Endothelial cell of umbilical vein (primary cell): ENCODE measurements around the gene ACVR2A. TPM values are rescaled to one million over a fixed set of nuclear protein-coding genes. Genes with fewer than 3 reads are reported as not detected.

ENCODE experiments used
- BruUV-seq: library from RNA; stranded (reverse); fragments of 400-500 nt; replicated peaks from 2 replicates; lab custom pipeline; 2021; lab: Mats Ljungman, UMichigan
- CTCF ChIA-PET: fragments of 300-600, 350-600 bp; sonication (Branson Sonifier 250); formaldehyde crosslinking; loops from one replicate; lab custom pipeline; 2021; ENCODE audit warnings: antibody characterized with exemption, inconsistent platforms; lab: Charles Lee
- POLR2A ChIA-PET: fragments of 300-600, 350-600 bp; sonication (Branson Sonifier 250); formaldehyde crosslinking; loops from one replicate; lab custom pipeline; 2021; ENCODE audit warnings: antibody characterized with exemption, inconsistent platforms; lab: Charles Lee
- DNase-seq: peaks from one replicate; pipeline ENCODE4 v3.0.0-alpha.2; 2011; ENCODE audit warnings: low read depth, low spot score
- FAIRE-seq: peaks from 2 replicates; lab custom pipeline; 2011; peaks lifted over from hg19 to GRCh38; lab: Jason Lieb, UNC
- H2AFZ ChIP-seq: 2 replicates; pipeline ENCODE4 v1.6.0; 2012; ENCODE audit warnings: low read depth, low read length, control low read depth, inconsistent platforms
- H3K27ac ChIP-seq: 2 replicates; pipeline ENCODE4 v1.5.1; 2011; ENCODE audit warnings: low read depth, mild to moderate bottlenecking, control low read depth, low read length, moderate library complexity; ENCODE audit not compliant: insufficient read depth
- H3K27me3 ChIP-seq, 2 experiments: 2 replicates each; pipeline versions ENCODE4 v1.6.0 to v1.6.1; 2011; ENCODE audit warnings: low read length in 2 of 2, mixed read lengths in 1 of 2; ENCODE audit not compliant: control insufficient read depth in 2 of 2, insufficient read depth in 2 of 2
- H3K36me3 ChIP-seq, 2 experiments: 2 replicates in 1 of 2; 3 replicates in 1 of 2; pipeline ENCODE4 v1.5.1; 2011; ENCODE audit warnings: low read length in 2 of 2, mild to moderate bottlenecking in 1 of 2, moderate library complexity in 1 of 2; ENCODE audit not compliant: control insufficient read depth in 2 of 2, insufficient read depth in 2 of 2; ENCODE audit errors: extremely low read depth in 1 of 2
- H3K4me1 ChIP-seq: 3 replicates; pipeline ENCODE4 v1.5.1; 2011; ENCODE audit warnings: mild to moderate bottlenecking, low read length; ENCODE audit not compliant: control insufficient read depth, insufficient read depth; ENCODE audit errors: extremely low read depth
- H3K4me2 ChIP-seq: 2 replicates; pipeline ENCODE4 v1.6.1; 2011; ENCODE audit warnings: low read length, control low read depth, mixed read lengths; ENCODE audit not compliant: insufficient read depth
- H3K4me3 ChIP-seq, 3 experiments: fragments of 200-600 bp in 1 of 3; sonication (generic), shearing (Covaris generic) in 1 of 3; replicated peaks in 1 of 3; 2 replicates each; pipeline ENCODE4 v1.5.1; 2011 to 2016; ENCODE audit warnings: control low read depth in 3 of 3, low read length in 3 of 3, mild to moderate bottlenecking in 2 of 3, inconsistent platforms in 1 of 3, low read depth in 1 of 3, moderate library complexity in 1 of 3; ENCODE audit not compliant: insufficient read depth in 1 of 3
- H3K79me2 ChIP-seq: 2 replicates; pipeline ENCODE4 v1.6.0; 2012; ENCODE audit warnings: low read length, inconsistent platforms; ENCODE audit not compliant: control insufficient read depth, insufficient read depth
- H3K9ac ChIP-seq: replicated peaks from 2 replicates; pipeline ENCODE3; 2011; ENCODE audit warnings: low read length, control low read depth; ENCODE audit not compliant: insufficient read depth; ENCODE audit errors: extremely low read depth
- H3K9me1 ChIP-seq: replicated peaks from 3 replicates; pipeline ENCODE4 v1.6.0; 2011; ENCODE audit warnings: mild to moderate bottlenecking, low read length; ENCODE audit not compliant: control insufficient read depth, insufficient read depth; ENCODE audit errors: extremely low read depth
- H3K9me3 ChIP-seq: replicated peaks from 2 replicates; pipeline ENCODE4 v1.5.1; 2012; ENCODE audit warnings: low read length, inconsistent platforms; ENCODE audit not compliant: control insufficient read depth, insufficient read depth
- H4K20me1 ChIP-seq: replicated peaks from 2 replicates; pipeline ENCODE3; 2011; ENCODE audit warnings: mild to moderate bottlenecking, low read length; ENCODE audit not compliant: control insufficient read depth, insufficient read depth; ENCODE audit errors: extremely low read depth
- EZH2 ChIP-seq: IDR thresholded peaks from 2 replicates; pipeline ENCODE4 v1.6.1; 2012; ENCODE audit warnings: borderline replicate concordance, low read depth, mild to moderate bottlenecking, moderate library complexity, low read length, inconsistent platforms; ENCODE audit not compliant: severe bottlenecking
- FOS ChIP-seq: IDR thresholded peaks from 2 replicates; pipeline ENCODE4 v1.6.1; 2011; ENCODE audit warnings: mild to moderate bottlenecking, low read length, moderate library complexity, borderline replicate concordance; ENCODE audit not compliant: insufficient read depth
- GATA2 ChIP-seq: IDR thresholded peaks from 2 replicates; pipeline ENCODE4 v1.7.0; 2011; ENCODE audit warnings: low read depth, mild to moderate bottlenecking, moderate library complexity, mixed read lengths, low read length; ENCODE audit not compliant: insufficient read length, insufficient read depth
- JUN ChIP-seq: IDR thresholded peaks from 2 replicates; pipeline ENCODE4 v1.6.1; 2011; ENCODE audit warnings: borderline replicate concordance, low read depth; ENCODE audit not compliant: insufficient read length, insufficient read depth
- MYC ChIP-seq: IDR thresholded peaks from one replicate; pipeline ENCODE4 v1.6.1; 2011; ENCODE audit warnings: mild to moderate bottlenecking, low read depth, low read length
- POLR2A ChIP-seq: IDR thresholded peaks from 2 replicates; pipeline ENCODE4 v1.6.1; 2012; ENCODE audit warnings: low read depth, mild to moderate bottlenecking, control low read depth, low read length
- POLR2AphosphoS5 ChIP-seq: IDR thresholded peaks from 2 replicates; pipeline ENCODE4 v1.6.1; 2012; ENCODE audit warnings: low read depth, mild to moderate bottlenecking, control low read depth, low read length, moderate library complexity; ENCODE audit not compliant: insufficient read depth
- dilution Hi-C: fragments of 300-500 bp; cut with MboI; formaldehyde crosslinking; loops from one replicate; pipeline ENCODE4 v1.15.0; 2019; ENCODE audit warnings: low sequenced_read_pairs; ENCODE audit not compliant: extremely low pct_ligation_motif_present
- intact Hi-C: fragments of 100-400 bp; cut with micrococcal nuclease; formaldehyde crosslinking; loops from one replicate; pipeline ENCODE4 v1.10.0; 2022
- polyA plus RNA-seq, 4 experiments: library from polyadenylated mRNA; depleted of rRNA in 3 of 4; stranded (reverse) in 3 of 4; unstranded in 1 of 4; fragments of >200 nt; gene quantifications; 2 replicates each; pipeline versions ENCODE4 v1.2.1 to v1.2.3, GENCODE V29; 2011 to 2012; ENCODE audit warnings: missing spikeins in 1 of 4
- small RNA-seq: library from RNA; depleted of rRNA; stranded (forward); fragments of <200 nt; gene quantifications from one replicate; pipeline ENCODE3, GENCODE V24; 2012; ENCODE audit warnings: low replicate concordance, low read depth; ENCODE audit not compliant: insufficient read depth, insufficient read length
- total RNA-seq: library from RNA; stranded (reverse); gene quantifications from 2 replicates; pipeline ENCODE4 v1.2.3, GENCODE V29; 2021
- TF ChIP-seq, protein P1 (sequence below): IDR thresholded peaks from 2 replicates; pipeline ENCODE4 v1.6.1; 2011; ENCODE audit not compliant: insufficient read depth, insufficient read length
- TF ChIP-seq, protein P2 (sequence below), 2 donors: IDR thresholded peaks; 1 replicate in 1 of 2; 2 replicates in 1 of 2; pipeline ENCODE4 v1.5.1; 2011; ENCODE audit warnings: low read length in 2 of 2, mild to moderate bottlenecking in 2 of 2, moderate library complexity in 2 of 2, control low read depth in 1 of 2, inconsistent platforms in 1 of 2, low read depth in 1 of 2; ENCODE audit not compliant: insufficient read depth in 1 of 2; ENCODE audit errors: extremely low read depth in 1 of 2

Gene ACVR2A
- total and polyA plus RNA-seq, 2 donors (not counting 3 experiments of a cell fraction or from before 2014, with no cell fraction given) = 1.7 to 7.9 TPM

DNA sequence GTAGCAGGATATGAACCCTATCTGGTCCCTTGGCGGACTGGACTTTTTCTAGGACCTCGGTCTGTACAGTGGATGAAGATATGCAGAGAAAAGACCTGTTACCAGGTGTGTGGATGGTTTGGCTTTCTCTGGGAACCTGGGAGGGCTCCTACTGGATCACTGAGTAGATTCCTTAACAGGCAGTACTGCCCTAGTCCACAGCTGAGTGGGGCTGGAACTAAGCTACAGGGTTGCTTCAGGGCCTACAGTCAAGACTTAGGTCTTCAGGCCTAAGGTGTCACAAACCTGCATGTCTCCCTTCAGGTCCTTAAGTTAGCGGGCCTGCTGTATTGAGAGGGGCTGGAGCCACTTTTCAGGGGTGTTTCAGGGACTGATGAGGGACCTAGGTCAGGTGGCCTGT lies 132.8 kb downstream of the ACVR2A start:
- POLR2A ChIA-PET = no interaction called here
- CTCF ChIA-PET = no interaction called here
- peaks cover 3% of the 10 kb centered on the region for H3K79me2 ChIP-seq

More for the DNA sequence above, 132.8 kb downstream of the ACVR2A start:
- Histone ChIP-seq H3K4me2 (no peak overlapping the region), H3K4me3 (no peak overlapping the region), H3K36me3 (no peaks in the 10 kb centered on the region), H3K27me3 (no peaks in the 10 kb centered on the region), H3K9ac (no peak overlapping the region), H3K9me3 (no peaks in the 10 kb centered on the region), H3K9me1 (no peaks in the 10 kb centered on the region), H3K4me1 (no peaks in the 10 kb centered on the region), H2AFZ (no peak overlapping the region), H4K20me1 (peaks cover 6% of the 10 kb centered on the region), H3K27ac (no peak overlapping the region)
- DNase-seq (no peak), FAIRE-seq (no peak)
- dilution Hi-C loops = no loop called here
- TF ChIP-seq GATA2 (no peak), MYC (no peak), FOS (no peak), POLR2AphosphoS5 (no peak), EZH2 (no peak), JUN (no peak), POLR2A (no peak)
- TF ChIP-seq, protein P1, sequence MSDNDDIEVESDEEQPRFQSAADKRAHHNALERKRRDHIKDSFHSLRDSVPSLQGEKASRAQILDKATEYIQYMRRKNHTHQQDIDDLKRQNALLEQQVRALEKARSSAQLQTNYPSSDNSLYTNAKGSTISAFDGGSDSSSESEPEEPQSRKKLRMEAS = no peak
- TF ChIP-seq, protein P2, sequence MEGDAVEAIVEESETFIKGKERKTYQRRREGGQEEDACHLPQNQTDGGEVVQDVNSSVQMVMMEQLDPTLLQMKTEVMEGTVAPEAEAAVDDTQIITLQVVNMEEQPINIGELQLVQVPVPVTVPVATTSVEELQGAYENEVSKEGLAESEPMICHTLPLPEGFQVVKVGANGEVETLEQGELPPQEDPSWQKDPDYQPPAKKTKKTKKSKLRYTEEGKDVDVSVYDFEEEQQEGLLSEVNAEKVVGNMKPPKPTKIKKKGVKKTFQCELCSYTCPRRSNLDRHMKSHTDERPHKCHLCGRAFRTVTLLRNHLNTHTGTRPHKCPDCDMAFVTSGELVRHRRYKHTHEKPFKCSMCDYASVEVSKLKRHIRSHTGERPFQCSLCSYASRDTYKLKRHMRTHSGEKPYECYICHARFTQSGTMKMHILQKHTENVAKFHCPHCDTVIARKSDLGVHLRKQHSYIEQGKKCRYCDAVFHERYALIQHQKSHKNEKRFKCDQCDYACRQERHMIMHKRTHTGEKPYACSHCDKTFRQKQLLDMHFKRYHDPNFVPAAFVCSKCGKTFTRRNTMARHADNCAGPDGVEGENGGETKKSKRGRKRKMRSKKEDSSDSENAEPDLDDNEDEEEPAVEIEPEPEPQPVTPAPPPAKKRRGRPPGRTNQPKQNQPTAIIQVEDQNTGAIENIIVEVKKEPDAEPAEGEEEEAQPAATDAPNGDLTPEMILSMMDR (IDR thresholded peaks at IDR 0.05; ENCODE audit: extremely low read depth in 1 of 2, insufficient read depth in 1 of 2, low read depth in 1 of 2, low read length in 2 of 2) = no peak
- BruUV-seq = no TSS peak
- intact Hi-C loops = no loop called here

Small RNAs within 50 kb of the gene (small RNA-seq; reads per million reads assigned to genes)
- not detected for gene RNU6-1275P

Other genes with a start within 250 kb of the ACVR2A start
- 24.5 and 27.0 TPM in 2 replicates for gene ORC4, start 175.7 kb downstream of the ACVR2A start, total RNA-seq
- 12.0 and 25.2 TPM in 2 replicates for gene ORC4, start 175.7 kb downstream of the ACVR2A start, polyA plus RNA-seq
- gene MBD5, start 176.1 kb downstream of the ACVR2A start, total RNA-seq = 34.8 and 37.0 TPM in 2 replicates
- gene MBD5, start 176.1 kb downstream of the ACVR2A start, polyA plus RNA-seq = 10.9 and 11.3 TPM in 2 replicates